ENCODE results near the gene MLXIPL. TPM values are rescaled to one million over a fixed set of nuclear protein-coding genes. Genes with fewer than 3 reads are reported as not detected.

Gene MLXIPL
- total RNA-seq, 3 donors from 2014 or later (not counting 1 experiment from before 2014, with no cell fraction given): not detected

DNA sequence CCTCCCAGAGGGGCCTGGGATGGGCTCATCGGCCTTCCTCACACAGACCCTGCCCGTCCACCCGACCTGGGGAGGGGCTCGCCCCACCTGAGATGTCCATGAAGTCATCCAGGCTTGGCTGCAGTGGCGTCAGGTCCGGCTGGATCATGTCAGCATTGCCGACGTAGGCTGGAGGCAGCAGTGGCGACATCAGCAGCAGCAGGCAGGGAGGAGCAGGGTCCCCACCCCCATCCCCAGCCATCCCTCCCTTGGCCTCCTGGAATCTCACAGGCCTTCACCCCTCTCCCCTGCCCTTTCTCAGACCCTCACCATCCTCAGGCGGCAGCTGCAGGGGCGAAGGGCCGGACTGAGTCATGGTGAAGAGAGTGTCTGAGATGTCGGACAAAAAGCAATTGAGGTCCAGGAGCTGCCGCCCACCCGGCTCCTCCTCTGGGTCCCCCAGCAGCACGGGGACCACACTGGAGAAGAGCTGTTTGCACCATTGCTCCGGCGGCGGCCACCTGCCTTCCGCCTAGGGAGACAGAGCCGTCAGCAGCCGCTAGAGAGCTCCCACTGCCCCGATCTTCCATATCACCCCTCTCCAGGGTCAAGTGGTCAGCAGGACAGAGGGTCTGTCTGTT lies 18.6 kb downstream of the MLXIPL start:
- Mint-ChIP-seq H3K9me3 (no peaks in the 10 kb centered on the region), H3K4me3 (no peak overlapping the region), H3K27me3 (ENCODE audit: low read depth in 2 of 2) (peaks cover 9 to 27% of the 10 kb centered on the region in 2 donors), H3K27ac (no peak overlapping the region), H3K4me1 (no peaks in the 10 kb centered on the region), H3K36me3 (no peaks in the 10 kb centered on the region)
- ATAC-seq: no peak
- Histone ChIP-seq H3K27me3 (ENCODE audit: control insufficient read depth, insufficient read depth, low read length) (peaks cover 14% of the 10 kb centered on the region), H3K4me1 (ENCODE audit: control insufficient read depth, insufficient read depth, low read length) (peaks cover 7% of the 10 kb centered on the region), H3K9me3 (ENCODE audit: control insufficient read depth, insufficient read depth, low read length) (no peaks in the 10 kb centered on the region), H3K4me3 (ENCODE audit: low read length) (no peak overlapping the region), H3K36me3 (ENCODE audit: control insufficient read depth, insufficient read depth, low read length) (no peaks in the 10 kb centered on the region), H3K27ac (ENCODE audit: low read length) (no peak overlapping the region)
- WGBS (ENCODE audit: insufficient coverage): 79% methylated on average over 23 of the region's 23 CpGs
- intact Hi-C loops (cut with micrococcal nuclease): loop anchor here (2.0 to 5.0 kb wide), 2 partner anchors 62 to 129 kb away; partner anchors contain the start of gene VPS37D
- DNase-seq: no peak
- TF ChIP-seq, protein P1, sequence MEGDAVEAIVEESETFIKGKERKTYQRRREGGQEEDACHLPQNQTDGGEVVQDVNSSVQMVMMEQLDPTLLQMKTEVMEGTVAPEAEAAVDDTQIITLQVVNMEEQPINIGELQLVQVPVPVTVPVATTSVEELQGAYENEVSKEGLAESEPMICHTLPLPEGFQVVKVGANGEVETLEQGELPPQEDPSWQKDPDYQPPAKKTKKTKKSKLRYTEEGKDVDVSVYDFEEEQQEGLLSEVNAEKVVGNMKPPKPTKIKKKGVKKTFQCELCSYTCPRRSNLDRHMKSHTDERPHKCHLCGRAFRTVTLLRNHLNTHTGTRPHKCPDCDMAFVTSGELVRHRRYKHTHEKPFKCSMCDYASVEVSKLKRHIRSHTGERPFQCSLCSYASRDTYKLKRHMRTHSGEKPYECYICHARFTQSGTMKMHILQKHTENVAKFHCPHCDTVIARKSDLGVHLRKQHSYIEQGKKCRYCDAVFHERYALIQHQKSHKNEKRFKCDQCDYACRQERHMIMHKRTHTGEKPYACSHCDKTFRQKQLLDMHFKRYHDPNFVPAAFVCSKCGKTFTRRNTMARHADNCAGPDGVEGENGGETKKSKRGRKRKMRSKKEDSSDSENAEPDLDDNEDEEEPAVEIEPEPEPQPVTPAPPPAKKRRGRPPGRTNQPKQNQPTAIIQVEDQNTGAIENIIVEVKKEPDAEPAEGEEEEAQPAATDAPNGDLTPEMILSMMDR (IDR thresholded peaks at IDR 0.05): no peak

DNA sequence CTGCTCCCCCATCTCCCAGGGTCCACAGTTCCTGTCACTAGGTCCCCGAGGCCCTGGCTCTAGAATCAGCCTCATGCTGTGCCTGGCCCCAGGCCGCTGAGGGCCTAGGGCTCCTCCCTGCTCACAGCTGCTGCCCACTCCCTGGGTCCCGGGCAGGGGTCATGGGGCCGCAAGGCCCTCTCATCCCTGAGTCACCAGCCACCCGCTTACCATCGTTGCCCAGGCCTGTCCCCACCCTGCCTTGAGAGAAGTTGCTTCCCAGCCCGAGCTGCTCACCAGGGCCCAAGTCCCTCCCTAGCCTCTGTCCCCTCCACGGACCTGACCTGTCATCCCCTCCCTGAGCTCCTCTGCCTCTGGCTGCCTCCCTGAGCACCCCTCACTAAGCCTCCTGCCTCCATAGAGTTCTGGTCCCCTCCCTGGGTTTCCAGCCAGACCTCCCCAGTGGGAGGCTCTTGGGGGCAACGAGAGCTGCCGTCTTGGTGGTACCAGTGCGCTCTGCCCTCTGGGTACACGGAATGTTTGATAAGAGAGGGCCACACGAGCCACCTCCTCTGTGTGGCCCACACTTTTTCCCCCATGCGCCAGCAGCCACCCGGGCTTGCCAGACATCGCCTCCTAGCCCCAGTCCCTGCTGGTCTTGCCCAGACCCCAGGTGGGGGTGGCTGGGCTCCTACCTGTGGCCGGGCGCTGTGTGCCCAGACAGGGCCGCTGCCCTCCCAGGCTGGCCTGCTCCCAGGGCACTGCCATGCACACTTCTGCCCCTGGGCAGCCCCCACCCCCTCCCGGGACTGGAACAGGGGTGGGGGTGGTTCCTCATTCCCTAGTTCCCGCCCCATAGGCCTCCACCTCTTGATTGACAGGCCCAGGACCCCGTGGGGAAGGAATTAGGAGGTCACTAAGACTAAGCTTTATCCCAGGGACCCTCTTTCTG lies 21.3 kb downstream of the MLXIPL start:
- no peaks in the 10 kb centered on the region for H3K36me3 Mint-ChIP-seq
- TF ChIP-seq, protein P1 (IDR thresholded peaks at IDR 0.05): no peak
- intact Hi-C loops (cut with micrococcal nuclease): no loop called here
- no peak overlapping the region for H3K27ac Mint-ChIP-seq
- peaks cover 7% of the 10 kb centered on the region for H3K4me1 ChIP-seq (ENCODE audit: control insufficient read depth, insufficient read depth, low read length)
- no peak overlapping the region for H3K27ac ChIP-seq (ENCODE audit: low read length)
- H3K36me3 ChIP-seq (ENCODE audit: control insufficient read depth, insufficient read depth, low read length): no peaks in the 10 kb centered on the region
- no peaks in the 10 kb centered on the region for H3K9me3 ChIP-seq (ENCODE audit: control insufficient read depth, insufficient read depth, low read length)
- no peak for ATAC-seq
- H3K4me3 ChIP-seq (ENCODE audit: low read length): no peak overlapping the region
- no peak overlapping the region for H3K4me3 Mint-ChIP-seq
- no peaks in the 10 kb centered on the region for H3K9me3 Mint-ChIP-seq
- no peak for DNase-seq
- H3K27me3 ChIP-seq (ENCODE audit: control insufficient read depth, insufficient read depth, low read length): peaks cover 14% of the 10 kb centered on the region
- peaks cover 0 to 28% of the 10 kb centered on the region in 2 donors for H3K27me3 Mint-ChIP-seq (ENCODE audit: low read depth in 2 of 2)
- WGBS (ENCODE audit: insufficient coverage): 80% methylated on average over 22 of the region's 22 CpGs
- no peaks in the 10 kb centered on the region for H3K4me1 Mint-ChIP-seq

DNA sequence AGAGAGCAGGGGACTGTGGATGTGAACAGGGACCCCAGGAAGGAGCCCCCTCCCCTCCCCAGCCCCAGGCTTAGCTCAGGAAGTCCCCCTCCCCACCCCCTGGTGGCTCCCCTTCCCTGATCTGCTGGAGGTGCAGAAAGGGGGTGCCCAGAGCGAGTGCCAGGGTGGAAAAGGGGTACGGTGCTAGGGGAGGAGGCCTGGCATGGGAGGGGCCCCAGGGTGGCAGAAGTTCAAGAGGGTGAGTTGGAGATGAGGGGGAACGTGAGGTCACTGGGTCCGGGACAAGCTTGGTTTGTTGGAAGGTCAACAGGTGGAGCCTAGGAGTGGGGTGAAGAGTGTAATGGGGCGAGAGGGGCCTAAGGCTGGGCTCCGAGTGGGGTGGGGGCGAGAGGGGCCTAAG lies 24.4 kb downstream of the MLXIPL start:
- DNase-seq (no peak), ATAC-seq (no peak)
- WGBS (ENCODE audit: insufficient coverage): 68% methylated on average over 7 of the region's 7 CpGs
- Histone ChIP-seq H3K4me1 (ENCODE audit: control insufficient read depth, insufficient read depth, low read length) (no peaks in the 10 kb centered on the region), H3K27ac (ENCODE audit: low read length) (no peak overlapping the region), H3K27me3 (ENCODE audit: control insufficient read depth, insufficient read depth, low read length) (peaks cover 2% of the 10 kb centered on the region), H3K9me3 (ENCODE audit: control insufficient read depth, insufficient read depth, low read length) (no peaks in the 10 kb centered on the region), H3K36me3 (ENCODE audit: control insufficient read depth, insufficient read depth, low read length) (no peaks in the 10 kb centered on the region), H3K4me3 (ENCODE audit: low read length) (no peak overlapping the region)
- Mint-ChIP-seq H3K9me3 (no peaks in the 10 kb centered on the region), H3K27me3 (ENCODE audit: low read depth in 2 of 2) (peaks cover 0 to 22% of the 10 kb centered on the region in 2 donors), H3K4me1 (no peaks in the 10 kb centered on the region), H3K4me3 (no peak overlapping the region), H3K27ac (no peak overlapping the region), H3K36me3 (no peaks in the 10 kb centered on the region)
- TF ChIP-seq, protein P1 (IDR thresholded peaks at IDR 0.05): no peak
- intact Hi-C loops (cut with micrococcal nuclease): no loop called here

Measured in natural killer cell (primary cell).